ENCODE measurements around the gene LPGAT1. TPM values are rescaled to one million over a fixed set of nuclear protein-coding genes. Genes with fewer than 3 reads are reported as not detected.
A peak's percentile ranks its signal among the peaks of the same experiment; 100 is the strongest.

The LPGAT1 gene
- polyA plus RNA-seq, 12 donors, result 13.9 to 37.1 (median 19.0) TPM; not detected in 1

- DNase-seq, result no peak
Measured at GRCh38 chr1:211829343-211830054, 1.1 kb downstream of the LPGAT1 start.

DNA sequence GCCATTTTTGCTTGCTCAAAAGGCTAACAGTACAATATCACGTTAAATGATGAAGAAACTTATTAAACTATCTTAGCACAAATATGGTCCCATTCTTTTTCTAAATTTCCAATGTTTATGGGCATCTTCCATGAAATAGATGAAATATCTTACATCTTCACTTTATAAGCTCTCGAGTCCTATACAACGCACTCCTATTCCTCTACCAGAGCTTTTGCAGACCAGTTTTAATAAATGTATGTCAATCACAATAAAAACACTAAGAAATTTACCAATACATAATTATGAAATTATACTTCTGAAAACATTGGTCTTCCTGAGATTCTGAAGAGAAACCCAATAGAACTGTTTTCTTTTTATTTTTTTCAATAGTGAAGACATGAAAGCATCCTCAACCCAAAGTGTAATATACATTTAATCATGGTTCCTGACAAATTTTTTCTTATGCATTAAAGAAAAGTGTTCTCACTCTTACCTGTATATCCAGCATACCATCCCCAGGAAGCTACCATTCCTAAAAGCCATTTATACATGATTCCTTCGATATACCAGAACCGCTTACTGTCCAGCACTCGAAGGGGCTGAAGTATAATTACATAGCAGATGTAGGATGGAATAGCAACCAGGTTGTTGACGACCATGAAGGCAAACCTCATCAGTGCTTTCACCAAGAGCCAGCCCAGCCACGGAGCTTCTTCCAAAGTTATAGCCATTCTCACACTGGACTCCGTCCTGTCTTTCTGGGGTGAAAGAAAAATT lies 1.8 kb downstream of the LPGAT1 start:
- DNase-seq, result no peak

DNA sequence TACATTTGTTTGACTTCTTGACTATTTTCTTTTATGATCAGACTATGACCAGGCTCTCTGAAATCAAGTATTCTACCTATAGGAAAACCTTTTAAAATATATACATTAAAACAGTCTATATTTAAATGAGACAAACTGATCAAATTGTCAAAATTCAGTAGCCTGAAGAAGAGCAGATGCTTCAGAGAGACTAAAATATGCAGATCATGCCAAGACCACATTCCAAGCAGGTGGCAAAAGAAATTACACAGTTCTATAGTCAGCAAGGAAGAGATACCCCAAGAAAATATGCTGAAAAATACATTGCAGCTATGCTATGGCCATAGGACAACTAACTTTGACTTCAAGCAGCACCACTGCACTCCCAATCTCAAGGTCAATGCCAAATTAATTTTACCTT lies 3.5 kb downstream of the LPGAT1 start:
- DNase-seq, result no peak

DNA sequence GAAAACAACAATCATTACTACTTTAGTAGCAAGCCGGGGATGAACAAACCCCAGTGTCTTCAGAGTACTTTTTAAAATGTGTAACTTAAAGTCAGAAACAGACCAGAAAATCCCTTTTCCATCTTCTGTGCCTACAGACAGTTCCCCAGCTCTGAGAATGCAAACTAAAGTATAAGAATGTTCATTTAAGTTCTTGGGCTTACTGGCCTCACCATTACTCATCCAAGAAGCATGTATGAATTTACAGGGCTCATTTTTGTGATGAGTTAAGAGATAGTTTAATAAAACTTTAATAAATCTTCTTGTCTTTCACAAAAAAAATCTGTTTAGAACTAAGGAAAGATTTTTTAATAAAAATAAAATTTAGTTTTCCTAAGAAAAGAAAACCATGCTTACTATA lies 4.6 kb downstream of the LPGAT1 start:
- no peak for DNase-seq

DNA sequence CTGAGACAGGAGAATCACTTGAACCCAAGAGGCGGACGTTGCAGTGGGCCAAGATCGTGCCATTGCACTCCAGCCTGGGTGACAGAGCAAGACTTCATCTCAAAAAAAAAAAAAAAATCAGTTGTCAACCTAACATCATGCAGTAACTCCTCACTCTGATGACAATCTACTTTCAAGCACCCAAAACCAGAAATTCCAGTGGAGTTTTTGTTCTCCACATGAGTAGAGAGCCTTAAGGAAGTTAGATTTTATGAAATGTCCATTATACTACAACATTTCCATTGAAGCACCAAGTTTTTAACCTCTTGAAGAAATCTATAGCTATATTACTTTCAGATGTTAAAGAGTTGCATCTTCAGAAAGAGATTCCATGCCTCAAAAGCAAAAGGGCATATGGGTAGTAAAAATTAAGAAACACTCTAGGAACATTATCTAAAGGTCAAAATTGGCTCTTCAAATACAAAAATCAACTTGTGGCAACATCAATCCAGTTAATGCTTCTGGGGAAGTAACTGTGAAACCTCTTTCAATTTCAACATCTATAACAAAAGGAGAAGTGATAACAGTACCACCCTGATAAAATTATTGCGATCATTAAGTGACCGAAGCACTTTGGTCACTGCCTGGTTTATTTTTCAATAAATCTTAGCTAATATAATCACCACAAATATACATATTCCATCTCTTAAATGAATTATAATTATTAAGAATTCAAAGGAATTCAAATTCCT lies 7.7 kb downstream of the LPGAT1 start:
- DNase-seq, result no peak

DNA sequence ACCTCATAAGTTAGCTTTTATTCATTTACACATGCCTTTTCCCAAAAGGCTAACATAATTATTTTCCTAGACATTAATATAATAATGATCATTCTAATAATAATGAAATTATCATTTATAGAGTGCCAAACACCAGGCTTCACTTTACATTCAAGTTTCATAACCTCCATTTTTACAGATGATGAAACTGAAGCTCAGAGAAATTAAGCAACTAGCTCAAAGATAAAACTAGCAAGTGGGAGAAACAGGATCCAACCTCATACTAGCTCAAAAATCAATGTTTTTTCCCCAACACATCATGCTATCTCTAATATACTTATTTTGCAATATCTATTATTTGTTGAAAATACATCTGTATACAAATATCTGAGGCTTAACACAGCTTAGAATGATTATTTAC lies 14.0 kb downstream of the LPGAT1 start:
- no peak for DNase-seq

- DNase-seq, result no peak
Measured at GRCh38 chr1:211814313-211814712, 16.2 kb downstream of the LPGAT1 start.

DNA sequence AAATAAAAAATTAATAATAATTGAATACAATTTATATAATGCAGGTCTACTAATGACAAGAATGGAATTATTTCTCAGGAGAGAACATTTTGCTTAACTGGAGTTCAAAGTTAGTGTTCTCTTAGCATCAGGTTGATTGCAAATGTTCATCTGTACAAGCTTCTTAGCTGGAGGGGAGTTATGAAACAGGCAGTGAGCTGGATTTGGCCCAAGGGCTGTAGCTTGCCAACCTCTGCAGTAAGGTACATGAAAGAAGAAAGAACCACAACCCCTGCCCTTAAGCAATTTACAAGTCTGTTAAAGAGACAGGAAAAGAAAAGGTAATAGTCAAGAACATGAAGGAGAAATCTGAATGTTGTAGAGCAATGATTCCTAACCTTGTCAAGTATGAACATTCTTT lies 17.0 kb downstream of the LPGAT1 start:
- DNase-seq, result no peak

- no peak for DNase-seq
Measured at GRCh38 chr1:211812584-211812983, 18.0 kb downstream of the LPGAT1 start.

GRCh38 chr1:211811848-211812247 lies 18.7 kb downstream of the LPGAT1 start:
- DNase-seq, result no peak

DNA sequence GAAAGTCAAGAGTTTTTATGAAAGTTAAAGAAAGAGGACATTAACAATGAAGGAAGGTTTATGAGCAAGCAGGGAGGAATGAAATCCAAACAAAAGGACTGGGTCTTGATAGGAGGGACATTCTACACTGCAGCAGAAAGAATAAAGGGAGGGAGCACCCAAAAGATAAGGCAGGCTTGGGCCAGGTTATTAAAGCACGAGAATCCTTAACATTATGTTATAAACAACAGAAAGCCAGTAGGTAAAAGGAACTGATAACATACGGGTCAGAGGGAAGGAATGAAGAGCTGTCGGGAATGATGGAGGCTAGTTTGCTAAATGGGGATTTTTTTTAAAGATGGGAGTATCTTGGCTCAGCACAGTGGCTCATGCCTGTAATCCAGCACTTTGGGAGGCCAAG lies 19.4 kb downstream of the LPGAT1 start:
- no peak for DNase-seq

DNA sequence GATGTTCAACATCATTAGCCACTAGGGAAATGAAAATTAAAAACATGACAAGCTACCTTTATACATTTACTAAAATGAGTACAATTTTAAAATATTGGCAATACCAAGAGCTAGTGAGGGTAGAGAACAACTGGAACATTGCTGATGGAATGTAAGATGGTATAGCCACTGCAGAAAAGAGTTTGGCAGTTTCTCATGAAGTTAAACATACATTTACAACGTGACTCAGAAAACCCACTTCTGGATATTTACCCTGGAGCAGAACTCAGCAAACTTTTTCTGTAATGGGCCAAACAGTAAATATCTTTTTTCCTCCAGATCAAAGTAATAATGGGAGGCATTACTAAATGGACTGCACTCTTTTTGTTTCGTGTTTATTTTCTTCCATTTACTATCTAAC lies 22.1 kb downstream of the LPGAT1 start:
- no peak for DNase-seq

- no peak for DNase-seq
Measured at GRCh38 chr1:211804915-211805314, 25.6 kb downstream of the LPGAT1 start.

GRCh38 chr1:211800925-211801607 lies 29.5 kb downstream of the LPGAT1 start:
- DNase-seq, result no peak

GRCh38 chr1:211797994-211798393 lies 32.6 kb downstream of the LPGAT1 start:
- no peak for DNase-seq

- DNase-seq, result no peak
Measured at GRCh38 chr1:211791979-211792378, 38.6 kb downstream of the LPGAT1 start.

DNA sequence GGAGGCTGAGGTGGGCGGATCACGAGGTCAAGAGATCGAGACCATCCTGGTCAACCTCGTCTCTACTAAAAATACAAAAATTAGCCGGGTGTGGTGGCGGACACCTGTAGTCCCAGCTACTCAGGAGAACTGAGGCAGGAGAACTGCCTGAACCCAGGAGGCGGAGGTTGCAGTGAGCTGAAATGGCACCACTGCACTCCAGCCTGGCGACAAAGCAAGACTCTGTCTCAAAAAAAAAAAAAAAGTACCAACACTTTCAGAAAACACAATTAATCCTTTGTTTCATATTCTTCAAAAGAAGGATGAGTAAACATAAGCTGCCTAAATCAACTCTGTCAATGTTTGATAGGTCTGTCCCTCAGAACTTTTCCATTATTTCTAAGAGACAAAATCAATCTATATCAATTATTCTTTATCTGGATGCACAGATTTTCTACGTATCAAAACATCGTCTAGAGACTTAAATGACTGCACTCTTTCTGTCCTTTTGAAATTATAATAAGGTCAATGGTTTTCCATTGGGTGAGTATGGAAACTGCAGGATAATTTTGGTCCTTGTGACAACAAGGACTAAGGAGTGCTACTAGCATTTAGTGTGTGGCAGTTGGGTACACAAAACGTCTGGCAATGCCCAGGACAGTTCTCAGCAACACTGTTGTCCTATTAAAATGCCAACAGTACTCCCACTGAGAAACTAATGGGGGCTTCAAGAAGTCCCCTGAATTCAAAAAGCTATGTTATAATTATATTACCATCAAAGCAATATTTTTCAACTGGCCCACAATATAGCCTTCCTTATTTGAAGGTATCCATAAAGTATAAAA lies 40.7 kb downstream of the LPGAT1 start:
- no peak for DNase-seq

DNA sequence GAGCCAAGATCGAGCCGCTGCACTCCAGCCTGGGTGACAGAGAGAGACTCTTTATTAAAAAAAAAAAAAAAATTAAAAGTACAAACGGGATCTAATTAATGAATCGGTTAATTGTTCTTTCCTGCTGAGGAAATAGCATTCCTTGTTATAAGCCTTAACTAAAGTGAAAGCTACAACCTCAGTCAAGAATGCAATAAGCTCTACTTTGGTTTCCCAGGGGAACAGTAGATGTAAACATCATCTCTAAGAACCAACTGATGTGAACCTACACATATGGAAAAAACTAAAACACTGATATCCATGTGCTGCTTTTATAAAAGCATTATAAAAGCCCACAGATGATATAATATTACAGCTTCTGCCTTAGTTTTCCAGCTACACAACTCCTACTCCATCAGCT lies 41.9 kb downstream of the LPGAT1 start:
- peak; percentile 2 for DNase-seq

- no peak for DNase-seq
Measured at GRCh38 chr1:211783897-211784296, 46.7 kb downstream of the LPGAT1 start.

- DNase-seq, result no peak
Measured at GRCh38 chr1:211783266-211783665, 47.3 kb downstream of the LPGAT1 start.

GRCh38 chr1:211781260-211781659 lies 49.3 kb downstream of the LPGAT1 start:
- peak; percentile 8 for DNase-seq

Measured in muscle of arm (tissue), 12 donors.